Measurements from ENCODE around the gene TKTL2. TPM values are rescaled to one million over a fixed set of nuclear protein-coding genes. Genes with fewer than 3 reads are reported as not detected.

Gene TKTL2
- under 0.01 TPM in 1 of 2 replicates, not detected in the other for total RNA-seq

GRCh38 chr4:163473576-163473975 lies at the start of gene TKTL2:
TSS of gene TKTL2 (minus strand) at chr4:163473754. CDS start at chr4:163473734, 20 bp downstream.

GRCh38 chr4:163494360-163495241 lies 21.0 kb upstream of the TKTL2 start, which contains the start of gene TMA16:
TSS of gene TMA16 (plus strand) at chr4:163494690. CDS start at chr4:163494802, 112 bp downstream.

Other genes with a start within 250 kb of the TKTL2 start
- under 0.01 TPM in 2 replicates for gene NPY1R, start 141.2 kb downstream of the TKTL2 start, total RNA-seq
- not detected in 2 replicates for gene NPY5R, start 129.9 kb downstream of the TKTL2 start, total RNA-seq
- gene TMA16, start 20.9 kb upstream of the TKTL2 start, total RNA-seq = 38.0 and 45.4 TPM in 2 replicates

Data from uterine smooth muscle cell (primary cell).